Astrocyte of the cerebellum (primary cell): Measurements from ENCODE around the gene PLXNA1.

Experiments
- DNase-seq: peaks from one replicate; pipeline ENCODE4 v3.0.0-alpha.2; 2011; ENCODE audit warnings: low read depth
- H3K4me3 ChIP-seq: 2 replicates; pipeline ENCODE4 v1.5.1; 2011; ENCODE audit warnings: mild to moderate bottlenecking, low read depth, low read length, moderate library complexity
- in situ Hi-C: cut with HindIII; loops from 2 replicates; pipeline ENCODE4 v1.10.0; 2017; ENCODE audit warnings: low sequenced_read_pairs
- TF ChIP-seq, protein P1 (sequence below): IDR thresholded peaks from 2 replicates; pipeline ENCODE4 v1.5.1; 2012; ENCODE audit warnings: low read length, low read depth, moderate library complexity, mild to moderate bottlenecking; ENCODE audit errors: missing control alignments

PLXNA1 gene

GRCh38 chr3:127002195-127003174, 19.6 kb downstream of the PLXNA1 start:
- H3K4me3 ChIP-seq: no peak overlapping the region
- in situ Hi-C loops: no loop called here
- TF ChIP-seq, protein P1, sequence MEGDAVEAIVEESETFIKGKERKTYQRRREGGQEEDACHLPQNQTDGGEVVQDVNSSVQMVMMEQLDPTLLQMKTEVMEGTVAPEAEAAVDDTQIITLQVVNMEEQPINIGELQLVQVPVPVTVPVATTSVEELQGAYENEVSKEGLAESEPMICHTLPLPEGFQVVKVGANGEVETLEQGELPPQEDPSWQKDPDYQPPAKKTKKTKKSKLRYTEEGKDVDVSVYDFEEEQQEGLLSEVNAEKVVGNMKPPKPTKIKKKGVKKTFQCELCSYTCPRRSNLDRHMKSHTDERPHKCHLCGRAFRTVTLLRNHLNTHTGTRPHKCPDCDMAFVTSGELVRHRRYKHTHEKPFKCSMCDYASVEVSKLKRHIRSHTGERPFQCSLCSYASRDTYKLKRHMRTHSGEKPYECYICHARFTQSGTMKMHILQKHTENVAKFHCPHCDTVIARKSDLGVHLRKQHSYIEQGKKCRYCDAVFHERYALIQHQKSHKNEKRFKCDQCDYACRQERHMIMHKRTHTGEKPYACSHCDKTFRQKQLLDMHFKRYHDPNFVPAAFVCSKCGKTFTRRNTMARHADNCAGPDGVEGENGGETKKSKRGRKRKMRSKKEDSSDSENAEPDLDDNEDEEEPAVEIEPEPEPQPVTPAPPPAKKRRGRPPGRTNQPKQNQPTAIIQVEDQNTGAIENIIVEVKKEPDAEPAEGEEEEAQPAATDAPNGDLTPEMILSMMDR: peak; percentile 51
- DNase-seq: peak; percentile 72

GRCh38 chr3:127003175-127003555, 20.2 kb downstream of the PLXNA1 start:
- in situ Hi-C loops: no loop called here
- no peak overlapping the region for H3K4me3 ChIP-seq
- TF ChIP-seq, protein P1: no peak
- no peak for DNase-seq

DNA sequence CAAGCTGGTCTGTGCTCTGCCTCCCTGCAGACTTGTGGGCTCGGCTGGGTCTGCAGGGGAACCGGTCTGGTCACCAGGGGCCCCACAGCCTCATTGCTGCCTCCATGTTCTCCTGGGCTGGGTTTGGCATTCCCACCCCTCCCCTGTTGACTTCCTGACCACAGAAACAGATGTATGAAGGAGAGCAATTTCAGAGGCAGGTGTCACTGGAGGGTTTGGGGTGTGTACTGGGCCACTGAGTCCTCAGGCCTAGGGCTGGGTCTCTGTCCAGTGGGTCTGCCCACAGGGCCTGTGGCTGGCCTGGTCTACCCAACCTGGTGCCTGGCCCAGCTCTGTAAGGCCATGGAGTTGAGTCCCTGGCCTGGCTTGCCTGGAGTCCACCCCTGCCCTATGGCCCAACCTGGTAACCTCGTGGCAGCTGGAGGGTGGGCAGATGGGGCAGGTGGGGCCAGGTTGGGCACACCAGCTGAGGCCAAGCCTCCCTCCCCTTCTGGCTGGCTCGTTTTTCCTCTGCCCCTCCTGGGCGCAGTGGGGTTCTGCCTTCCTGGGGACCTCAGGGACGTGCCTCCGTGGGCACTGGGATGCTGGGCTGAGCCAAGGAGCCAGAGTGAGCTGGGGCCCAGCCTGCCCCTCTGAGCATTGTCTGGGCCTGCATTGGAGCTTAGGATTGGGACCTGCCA, 20.8 kb downstream of the PLXNA1 start:
- in situ Hi-C loops: no loop called here
- no peak for DNase-seq
- TF ChIP-seq, protein P1: no peak
- H3K4me3 ChIP-seq: no peak overlapping the region

GRCh38 chr3:127004641-127005397, 21.9 kb downstream of the PLXNA1 start:
- TF ChIP-seq, protein P1: no peak
- in situ Hi-C loops: no loop called here
- no peak overlapping the region for H3K4me3 ChIP-seq
- no peak for DNase-seq

- TF ChIP-seq, protein P1: no peak
- in situ Hi-C loops: no loop called here
- no peak overlapping the region for H3K4me3 ChIP-seq
- DNase-seq: no peak
These were observed 23.1 kb downstream of the PLXNA1 start for GRCh38 chr3:127005864-127006500.
